ENCODE data around the gene RETREG1. TPM values are rescaled to one million over a fixed set of nuclear protein-coding genes. Genes with fewer than 3 reads are reported as not detected.

The RETREG1 gene
- total and polyA plus RNA-seq, 7 experiments from 2014 or later: 37.4 to 130 (median 48.6) TPM

Other genes with a start within 250 kb of the RETREG1 start
- gene ZNF622, start 151.2 kb downstream of the RETREG1 start, total RNA-seq: 10 to 100 TPM; 31.8 to 40.7 (median 36.0) TPM
- 10 to 100 TPM; 59.0 to 78.7 TPM for gene ZNF622, start 151.2 kb downstream of the RETREG1 start, polyA plus RNA-seq